ENCODE measurements around the gene EXOG.

DNA sequence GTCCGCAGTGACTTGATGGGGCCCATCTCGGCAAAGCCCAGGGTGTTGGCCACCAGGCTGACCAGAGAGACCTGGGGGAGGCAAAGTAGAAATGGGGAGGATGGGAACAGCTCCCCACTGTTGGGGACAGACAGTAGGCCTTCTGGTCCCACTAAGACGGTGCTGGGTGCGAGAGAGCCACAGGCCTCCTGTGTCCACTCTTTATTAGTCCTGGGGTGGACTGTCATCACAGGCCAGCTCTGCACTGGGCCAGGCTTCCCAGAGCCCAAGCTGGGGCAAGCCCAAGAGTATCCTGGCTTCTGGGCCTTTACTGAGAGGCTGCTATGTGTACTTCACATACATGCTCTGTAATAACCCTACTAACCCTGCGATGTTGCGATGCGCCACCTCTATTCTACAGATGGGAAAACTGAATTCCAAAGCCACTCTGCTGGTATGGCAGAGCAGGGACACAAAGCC is 66.4 kb downstream of the EXOG start:
- TF ChIP-seq POLR2A (IDR thresholded peaks at IDR 0.05) (no peak), CTCF (IDR thresholded peaks at IDR 0.05) (no peak)
